Left lung (tissue), 10 donors: ENCODE measurements around the gene LRRFIP2. TPM values are rescaled to one million over a fixed set of nuclear protein-coding genes. Genes with fewer than 3 reads are reported as not detected.

ENCODE experiments used
- ATAC-seq: fragments of 200-7000 bp; cut with Tn5 transposase; one replicate; pipeline ENCODE4 v1.9.1; 2020; ENCODE audit warnings: moderate library complexity
- DNase-seq, 4 donors: peaks; one replicate each; pipeline ENCODE4 v3.0.0-alpha.2; 2013 to 2020
- H3K27ac ChIP-seq, 2 donors: fragments of 200-600 bp; sonication (generic) in 1 of 2; one replicate each; pipeline versions ENCODE4 v1.5.0 to v1.8.0; 2020 to 2021
- H3K27me3 ChIP-seq, 2 donors: fragments of 200-600 bp; sonication (generic) in 1 of 2; one replicate each; pipeline versions ENCODE4 v1.5.0 to v1.8.0; 2020 to 2021
- H3K36me3 ChIP-seq, 2 donors: fragments of 200-600 bp; sonication (generic) in 1 of 2; one replicate each; pipeline versions ENCODE4 v1.5.0 to v1.8.0; 2020 to 2021
- H3K4me1 ChIP-seq, 2 donors: fragments of 200-600 bp; one replicate each; pipeline ENCODE4 v1.8.0; 2021
- H3K4me3 ChIP-seq, 2 donors: fragments of 200-600 bp; sonication (generic) in 1 of 2; one replicate each; pipeline versions ENCODE4 v1.5.0 to v1.8.0; 2020 to 2021; ENCODE audit warnings: mild to moderate bottlenecking in 1 of 2
- H3K9me3 ChIP-seq, 2 donors: fragments of 200-600 bp; sonication (generic) in 1 of 2; one replicate each; pipeline versions ENCODE4 v1.5.0 to v1.8.0; 2020 to 2021
- CTCF ChIP-seq, 2 donors: fragments of 200-600 bp; sonication (generic) in 1 of 2; IDR thresholded peaks; one replicate each; pipeline versions ENCODE4 v1.5.0 to v1.8.0; 2021; ENCODE audit warnings: antibody characterized with exemption in 2 of 2
- intact Hi-C, 2 donors: fragments of 100-400 bp; cut with DNase I; formaldehyde crosslinking; loops; one replicate each; pipeline versions ENCODE4 v1.11.2 to v1.14.2; 2022
- polyA plus RNA-seq, 6 donors: library from polyadenylated mRNA; unstranded; fragments of 120-200 nt; gene quantifications; one replicate each; pipeline ENCODE4 v1.2.1, GENCODE V29; 2013; ENCODE audit not compliant: insufficient read length in 6 of 6
- total RNA-seq, 2 donors: library from RNA; stranded (reverse); fragmentation: NEBNext Ultra II Directional; extraction: Animal tissue kit (Norgen Biotek cat#: 25700); gene quantifications; one replicate each; pipeline ENCODE4 v1.2.1, GENCODE V29; 2021
- donor health status: DM: no; HTN: yes; CAD: no.
- donor health status: DM: no; HTN: no; CAD: no.

LRRFIP2 gene
- total and polyA plus RNA-seq, 8 donors, result 52.6 to 76.3 (median 66.0) TPM

GRCh38 chr3:37114251-37115145 lies 59.9 kb downstream of the LRRFIP2 start:
- Histone ChIP-seq H3K4me3 (no peak overlapping the region), H3K4me1 (peaks cover 0 to 13% of the 10 kb centered on the region in 2 donors), H3K36me3 (no peaks in the 10 kb centered on the region), H3K27me3 (no peaks in the 10 kb centered on the region), H3K27ac (peak overlapping the region; percentile 41 to 53), H3K9me3 (no peaks in the 10 kb centered on the region)
- TF ChIP-seq CTCF (IDR thresholded peaks at IDR 0.05), result no peak
- peak; percentile 44 for ATAC-seq
- intact Hi-C loops, result no loop called here
- peak in 1 of 4 donors; percentile 30 for DNase-seq

- Histone ChIP-seq H3K27me3 (no peaks in the 10 kb centered on the region), H3K4me1 (peaks cover 0 to 13% of the 10 kb centered on the region in 2 donors), H3K36me3 (no peaks in the 10 kb centered on the region), H3K4me3 (no peak overlapping the region), H3K9me3 (no peaks in the 10 kb centered on the region), H3K27ac (no peak overlapping the region)
- DNase-seq (no peak), ATAC-seq (no peak)
- intact Hi-C loops, result no loop called here
- no peak for TF ChIP-seq CTCF (IDR thresholded peaks at IDR 0.05)
Observed at GRCh38 chr3:37112987-37113386, 61.4 kb downstream of the LRRFIP2 start.

GRCh38 chr3:37111199-37111598 lies 63.2 kb downstream of the LRRFIP2 start:
- Histone ChIP-seq H3K36me3 (no peaks in the 10 kb centered on the region), H3K4me1 (peaks cover 0 to 13% of the 10 kb centered on the region in 2 donors), H3K4me3 (no peak overlapping the region), H3K9me3 (no peaks in the 10 kb centered on the region), H3K27me3 (no peaks in the 10 kb centered on the region), H3K27ac (no peak overlapping the region)
- intact Hi-C loops, result no loop called here
- ATAC-seq, result no peak
- DNase-seq, result no peak
- TF ChIP-seq CTCF (IDR thresholded peaks at IDR 0.05), result no peak

GRCh38 chr3:37107846-37108245 lies 66.5 kb downstream of the LRRFIP2 start:
- H3K9me3 ChIP-seq, result no peaks in the 10 kb centered on the region
- ATAC-seq (no peak), DNase-seq (no peak)
- no peaks in the 10 kb centered on the region for H3K36me3 ChIP-seq
- no peaks in the 10 kb centered on the region for H3K27me3 ChIP-seq
- peaks cover 0 to 7% of the 10 kb centered on the region in 2 donors for H3K4me1 ChIP-seq
- H3K27ac ChIP-seq, result no peak overlapping the region
- intact Hi-C loops, result no loop called here
- no peak overlapping the region for H3K4me3 ChIP-seq
- TF ChIP-seq CTCF (IDR thresholded peaks at IDR 0.05), result no peak

GRCh38 chr3:37103103-37103808 lies 71.1 kb downstream of the LRRFIP2 start:
- intact Hi-C loops, result no loop called here
- Histone ChIP-seq H3K4me1 (peaks cover 0 to 7% of the 10 kb centered on the region in 2 donors), H3K27ac (peak overlapping the region in 1 of 2 donors; percentile 9), H3K36me3 (no peaks in the 10 kb centered on the region), H3K27me3 (no peaks in the 10 kb centered on the region), H3K4me3 (no peak overlapping the region), H3K9me3 (no peaks in the 10 kb centered on the region)
- no peak for DNase-seq
- peak; percentile 72 for ATAC-seq
- TF ChIP-seq CTCF (IDR thresholded peaks at IDR 0.05), result no peak
